Adipose tissue (tissue), 3 donors: ENCODE measurements around the gene SLC9C2. TPM values are rescaled to one million over a fixed set of nuclear protein-coding genes. Genes with fewer than 3 reads are reported as not detected.
"Not testable (repeated sequence)": the region's sequence is repeated elsewhere in the genome, so short reads cannot be mapped to it uniquely, and the experiment has no call there.

Source experiments
- H3K27ac ChIP-seq: one replicate; pipeline ENCODE4 v1.5.1; 2013; ENCODE audit warnings: low read depth, low read length
- WGBS, 3 donors: extraction: QIAGEN DNeasy Blood & Tissue Kit; methylation state at CpG; one replicate each; pipeline ENCODE4 v1.1.7; 2013; 5-methylcytosine and 5-hydroxymethylcytosine counted together
- polyA plus RNA-seq, 3 donors: library from polyadenylated mRNA; stranded (reverse); fragments of 200-250 nt; gene quantifications; one replicate each; pipeline ENCODE4 v1.2.3, GENCODE V29; 2013
- donor health status: healthy with polysubstance abuse.
- donor health status: Bipolar disorder and iron deficiency.
- donor health status: healthy.

Gene SLC9C2
- under 1 TPM in 2 of 3 donors, not detected in 1; 0.02 to 0.07 TPM for polyA plus RNA-seq

GRCh38 chr1:173603056-173603591 lies at the start of gene SLC9C2:
SLC9C2 (minus strand) TSS chr1:173603072; CDS start chr1:173601776, 1,296 bp downstream.
- 19 to 30% (median 29%) methylated on average over 5 of the region's 5 CpGs for WGBS, 3 donors
- no peak within 1 kb of the TSS for H3K27ac ChIP-seq

GRCh38 chr1:173648880-173649605 lies 46.2 kb upstream of the SLC9C2 start:
- H3K27ac ChIP-seq = no peak overlapping the region

- WGBS, 3 donors = 69 to 75% (median 73%) methylated on average over 3 of the region's 3 CpGs
- no peak overlapping the region for H3K27ac ChIP-seq
Measured at GRCh38 chr1:173646656-173647055, 43.8 kb upstream of the SLC9C2 start.

- not testable (repeated sequence) for H3K27ac ChIP-seq
- WGBS, 3 donors = 93 to 97% (median 95%) methylated on average over 4 of the region's 4 CpGs
Measured at GRCh38 chr1:173642450-173643139, 39.7 kb upstream of the SLC9C2 start.

- H3K27ac ChIP-seq = no peak overlapping the region
- 16 to 68% (median 60%) methylated on average over 2 of the region's 2 CpGs for WGBS, 3 donors
Measured at GRCh38 chr1:173639102-173639501, 36.2 kb upstream of the SLC9C2 start.

- no peak overlapping the region for H3K27ac ChIP-seq
- 59 to 87% (median 85%) methylated on average over 12 of the region's 12 CpGs for WGBS, 3 donors
Measured at GRCh38 chr1:173638043-173639021, 35.5 kb upstream of the SLC9C2 start.

- 89 to 96% (median 90%) methylated on average over 6 of the region's 6 CpGs for WGBS, 3 donors
- not testable (repeated sequence) for H3K27ac ChIP-seq
Measured at GRCh38 chr1:173637236-173638042, 34.6 kb upstream of the SLC9C2 start.

GRCh38 chr1:173635116-173635515 lies 32.2 kb upstream of the SLC9C2 start, which contains the start of gene TEX50:
TEX50 (plus strand) TSS chr1:173635338; CDS start chr1:173635522, 184 bp downstream.
- WGBS, 3 donors = 78 to 87% (median 81%) methylated on average over 1 of the region's 1 CpG
- H3K27ac ChIP-seq = no peak within 1 kb of the TSS

- 91 to 99% (median 91%) methylated on average over 3 of the region's 3 CpGs for WGBS, 3 donors
- no peak overlapping the region for H3K27ac ChIP-seq
Measured at GRCh38 chr1:173628888-173629287, 26.0 kb upstream of the SLC9C2 start.

- H3K27ac ChIP-seq = no peak overlapping the region
Measured at GRCh38 chr1:173627269-173627668, 24.4 kb upstream of the SLC9C2 start.

- no peak overlapping the region for H3K27ac ChIP-seq
- WGBS, 3 donors = 87 to 93% (median 87%) methylated on average over 4 of the region's 4 CpGs
Measured at GRCh38 chr1:173616859-173617258, 14.0 kb upstream of the SLC9C2 start.

GRCh38 chr1:173613086-173613485 lies 10.2 kb upstream of the SLC9C2 start:
- WGBS, 3 donors = 94 to 96% (median 94%) methylated on average over 28 to 32 of the region's 32 CpGs
- not testable (repeated sequence) for H3K27ac ChIP-seq

GRCh38 chr1:173608503-173609216 lies 5.8 kb upstream of the SLC9C2 start:
- 89 to 93% (median 89%) methylated on average over 4 of the region's 4 CpGs for WGBS, 3 donors

GRCh38 chr1:173601588-173601987 lies 1.3 kb downstream of the SLC9C2 start:
- WGBS, 3 donors = 84 to 94% (median 89%) methylated on average over 2 of the region's 2 CpGs
- no peak overlapping the region for H3K27ac ChIP-seq

More at GRCh38 chr1:173608503-173609216, 5.8 kb upstream of the SLC9C2 start:
- no peak overlapping the region for H3K27ac ChIP-seq

- H3K27ac ChIP-seq = no peak overlapping the region
- WGBS, 3 donors = 88 to 94% (median 91%) methylated on average over 3 of the region's 3 CpGs
Measured at GRCh38 chr1:173596097-173596825, 6.6 kb downstream of the SLC9C2 start.

- not testable (repeated sequence) for H3K27ac ChIP-seq
- 77 to 84% (median 79%) methylated on average over 5 of the region's 5 CpGs for WGBS, 3 donors
Measured at GRCh38 chr1:173591138-173591537, 11.7 kb downstream of the SLC9C2 start.
